Embryonic facial prominence (tissue), 1 donor: ENCODE measurements around the gene CEP43.

Experiments
- DNase-seq: peaks from one replicate; pipeline ENCODE4 v3.0.0-alpha.2; 2016; ENCODE audit errors: extremely low spot score

CEP43 gene

GRCh38 chr6:167013067-167013466 is 13.9 kb downstream of the CEP43 start:
- DNase-seq: no peak

DNA sequence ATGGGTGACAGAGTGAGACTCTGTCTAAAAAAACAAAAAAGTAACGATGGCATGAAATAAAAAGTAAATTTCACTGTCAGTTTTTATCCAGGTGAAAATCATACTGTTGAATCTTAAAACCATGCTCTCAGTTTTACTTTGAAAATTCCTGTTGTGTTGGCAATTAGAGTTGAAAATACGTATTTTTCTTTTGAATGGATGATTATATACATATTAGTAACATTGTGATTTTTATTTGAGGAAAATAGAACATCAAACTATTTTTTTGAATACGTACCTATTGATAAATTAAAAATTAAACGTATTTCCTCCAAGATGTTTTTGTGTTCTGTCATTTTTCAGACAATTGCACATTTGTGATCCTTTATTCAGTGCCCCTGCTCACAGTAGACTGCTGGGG is 14.7 kb downstream of the CEP43 start:
- no peak for DNase-seq

GRCh38 chr6:167015302-167015701 is 16.1 kb downstream of the CEP43 start:
- DNase-seq: no peak

- no peak for DNase-seq
Measured at GRCh38 chr6:167020206-167020605, 21.0 kb downstream of the CEP43 start.

GRCh38 chr6:167027308-167027707 is 28.1 kb downstream of the CEP43 start:
- no peak for DNase-seq

- DNase-seq: no peak
Measured at GRCh38 chr6:167027772-167028171, 28.6 kb downstream of the CEP43 start.

DNA sequence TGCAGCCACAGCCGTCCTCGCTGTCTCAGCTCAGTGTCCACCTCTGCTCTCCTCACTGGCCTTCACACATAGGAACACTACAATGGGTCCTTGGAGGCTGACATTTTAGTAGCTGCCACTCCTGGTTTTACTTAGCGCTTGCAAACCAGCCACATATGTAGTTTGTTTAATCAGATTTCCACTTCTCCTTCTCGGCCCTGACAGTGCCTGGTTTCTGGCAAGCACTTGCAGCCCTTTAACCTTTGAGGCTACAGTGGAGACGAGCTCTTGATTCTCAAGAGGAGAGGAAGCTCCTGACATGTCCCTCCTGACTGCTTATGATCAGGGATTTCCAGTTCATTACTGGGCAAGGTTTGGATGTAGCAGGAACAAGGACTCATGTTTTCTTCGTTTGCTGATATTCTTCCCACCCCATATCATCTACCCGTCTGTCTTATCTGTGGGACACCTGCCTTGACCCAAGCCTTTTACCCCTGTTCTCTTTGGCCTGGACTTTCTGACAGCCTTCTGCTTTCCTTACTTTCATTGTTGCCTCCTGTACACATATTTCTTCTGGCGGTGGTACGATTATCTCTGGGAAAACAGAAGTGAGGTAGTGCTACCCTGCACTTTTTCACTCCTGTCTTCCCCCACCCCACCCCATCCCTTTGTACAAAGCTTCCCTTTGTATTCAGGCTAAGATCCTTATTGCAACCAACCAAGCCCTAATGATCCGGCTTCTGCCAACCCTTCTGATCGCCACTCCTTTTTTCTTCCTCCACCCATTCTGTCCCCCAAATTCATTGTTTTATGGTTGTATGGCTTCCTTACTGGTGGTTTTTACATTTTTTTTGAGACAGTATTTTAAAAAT is 31.2 kb downstream of the CEP43 start:
- DNase-seq: no peak

GRCh38 chr6:167031082-167031709 is 32.0 kb downstream of the CEP43 start:
- no peak for DNase-seq

- DNase-seq: no peak
Measured at GRCh38 chr6:167034056-167034455, 34.9 kb downstream of the CEP43 start.

- no peak for DNase-seq
Measured at GRCh38 chr6:167037762-167038161, 38.6 kb downstream of the CEP43 start.

GRCh38 chr6:167044696-167045095 is 45.5 kb downstream of the CEP43 start:
- DNase-seq: no peak

DNA sequence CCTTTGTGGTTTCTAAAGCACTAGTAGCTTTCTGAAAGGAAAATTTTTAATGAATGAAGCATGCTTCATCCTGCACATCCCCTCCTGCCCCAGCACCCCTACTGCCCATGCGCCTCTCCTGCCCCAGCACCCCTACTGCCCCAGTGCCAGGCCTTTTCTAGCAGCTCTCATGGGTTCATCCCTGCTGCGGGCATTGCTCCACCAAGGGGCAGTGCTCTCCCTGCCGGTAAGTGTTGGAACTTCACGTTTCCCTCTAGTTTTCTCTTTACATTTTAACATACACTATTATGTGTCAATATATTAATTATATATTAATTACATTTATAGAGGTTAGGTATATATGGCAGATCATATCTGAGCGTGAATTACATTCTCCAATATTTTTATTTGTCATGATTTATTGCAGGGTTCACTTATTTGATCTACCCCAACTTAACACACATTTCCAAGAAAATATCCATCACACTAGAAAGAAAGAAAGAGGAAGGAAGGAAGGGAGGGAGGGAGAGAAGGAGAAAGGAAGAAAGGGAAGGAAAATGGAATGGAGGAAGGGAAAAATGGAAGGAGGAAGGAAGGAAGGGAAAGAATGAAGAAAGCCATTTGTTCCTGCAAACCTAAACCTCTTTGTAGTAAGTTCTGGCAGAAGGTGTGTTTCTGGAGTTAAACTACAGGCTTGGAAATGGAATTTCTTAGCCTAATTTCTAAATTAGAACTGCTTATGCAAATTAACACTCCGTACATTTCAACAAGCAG is 46.8 kb downstream of the CEP43 start:
- DNase-seq: no peak

GRCh38 chr6:167046861-167047495 is 47.8 kb downstream of the CEP43 start:
- no peak for DNase-seq

DNA sequence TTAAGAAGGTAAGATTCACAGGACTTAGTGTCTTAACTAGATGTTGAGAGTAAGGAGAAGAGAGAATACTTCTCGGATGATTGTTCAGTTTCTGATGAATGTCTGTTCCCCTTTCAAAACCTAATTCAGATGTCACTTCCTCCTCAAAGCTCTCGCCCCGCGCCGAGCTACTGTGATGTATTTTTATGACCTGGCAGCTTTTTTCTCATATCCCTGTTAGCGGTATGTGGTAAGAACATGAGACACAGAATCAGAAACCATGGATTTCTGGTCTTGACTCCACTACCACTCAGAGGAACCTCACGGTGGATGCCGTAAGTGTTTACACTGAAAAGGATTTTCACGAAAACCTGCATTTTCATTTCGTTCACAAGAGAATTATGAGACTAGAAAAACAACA is 48.4 kb downstream of the CEP43 start:
- no peak for DNase-seq
